Gastroesophageal sphincter (tissue), 4 donors: ENCODE measurements around the gene KBTBD12. TPM values are rescaled to one million over a fixed set of nuclear protein-coding genes. Genes with fewer than 3 reads are reported as not detected.

ENCODE experiments used
- ATAC-seq: fragments of 150-250 bp; one replicate; pipeline ENCODE4 v1.9.1; 2016; ENCODE audit warnings: mild to moderate bottlenecking, moderate library complexity
- H3K27ac ChIP-seq, 4 donors: fragments of 200-600 bp; sonication (generic) in 3 of 4; 1 replicate in 3 of 4; 2 replicates in 1 of 4; pipeline ENCODE4 v1.5.1; 2016 to 2019
- H3K27me3 ChIP-seq: fragments of 200-600 bp; sonication (generic); one replicate; pipeline ENCODE4 v1.5.1; 2019
- H3K36me3 ChIP-seq, 2 donors: fragments of 200-600 bp; sonication (generic); one replicate each; pipeline ENCODE4 v1.5.1; 2019; ENCODE audit warnings: control low read depth in 1 of 2
- H3K4me1 ChIP-seq, 3 donors: fragments of 200-600 bp; sonication (generic); 1 replicate in 2 of 3; 2 replicates in 1 of 3; pipeline ENCODE4 v1.5.1; 2016 to 2019; ENCODE audit warnings: control low read depth in 2 of 3
- H3K4me3 ChIP-seq, 2 donors: fragments of 200-600 bp; sonication (generic); one replicate each; pipeline ENCODE4 v1.5.1; 2019; ENCODE audit warnings: mild to moderate bottlenecking in 1 of 2, moderate library complexity in 1 of 2
- H3K9me3 ChIP-seq, 3 donors: fragments of 200-600 bp; sonication (generic); one replicate each; pipeline ENCODE4 v1.5.1; 2017 to 2019; ENCODE audit warnings: control low read depth in 2 of 3
- CTCF ChIP-seq, 4 experiments: fragments of 200-600 bp in 2 of 4; fragments of 450-650 bp in 2 of 4; sonication (generic) in 1 of 4; IDR thresholded peaks; one replicate each; pipeline ENCODE4 v1.5.1; 2017 to 2019; ENCODE audit warnings: antibody characterized with exemption in 4 of 4, mild to moderate bottlenecking in 2 of 4, moderate library complexity in 2 of 4
- EP300 ChIP-seq: sonication (generic); formaldehyde crosslinking; IDR thresholded peaks from one replicate; pipeline ENCODE4 v1.6.1; 2017; ENCODE audit warnings: antibody characterized with exemption, mild to moderate bottlenecking
- POLR2A ChIP-seq, 2 donors: fragments of 450-650 bp; IDR thresholded peaks; one replicate each; pipeline ENCODE4 v1.6.1; 2017; ENCODE audit warnings: antibody characterized with exemption in 2 of 2, mild to moderate bottlenecking in 2 of 2, moderate library complexity in 1 of 2
- POLR2AphosphoS5 ChIP-seq: sonication (generic); formaldehyde crosslinking; IDR thresholded peaks from one replicate; pipeline ENCODE4 v1.6.1; 2017; ENCODE audit warnings: antibody characterized with exemption
- whole genome bisulfite sequencing, 2 donors: methylation state at CpG; one replicate each; pipeline ENCODE4 v1.1.5; 2018; ENCODE audit warnings: low coverage in 1 of 2; 5-methylcytosine and 5-hydroxymethylcytosine counted together
- total RNA-seq, 4 donors: library from RNA; depleted of rRNA; stranded (reverse); fragments of >200 nt; gene quantifications; one replicate each; pipeline ENCODE4 v1.1.0, GENCODE V29; 2016

KBTBD12 gene
- total RNA-seq, 4 donors from 2014 or later: 2.2 to 11.2 (median 5.8) TPM

- WGBS, 2 donors: 64% methylated on average over 4 of the region's 11 CpGs; no CpG with 5 or more reads in 1 of the 2 donors
Observed at GRCh38 chr3:127986803-127987202, 71.8 kb downstream of the KBTBD12 start.

GRCh38 chr3:127987309-127987995, 72.4 kb downstream of the KBTBD12 start:
- no peak for ATAC-seq
- Histone ChIP-seq H3K9me3 (no peaks in the 10 kb centered on the region), H3K27ac (no peak overlapping the region), H3K4me1 (peaks cover 0 to 5% (median 0%) of the 10 kb centered on the region in 3 donors), H3K36me3 (peaks cover 0 to 16% of the 10 kb centered on the region in 2 donors), H3K4me3 (no peak overlapping the region), H3K27me3 (no peaks in the 10 kb centered on the region)
- TF ChIP-seq CTCF (IDR thresholded peaks at IDR 0.05): no peak
- TF ChIP-seq POLR2A (IDR thresholded peaks at IDR 0.05): no peak
- no peak for TF ChIP-seq POLR2AphosphoS5
- TF ChIP-seq EP300: no peak
- 65 to 81% methylated on average over 4 to 6 of the region's 7 CpGs for WGBS, 2 donors

More at GRCh38 chr3:127986803-127987202, 71.8 kb downstream of the KBTBD12 start:
- Histone ChIP-seq H3K27me3 (no peaks in the 10 kb centered on the region), H3K4me1 (peaks cover 0 to 5% (median 0%) of the 10 kb centered on the region in 3 donors), H3K27ac (no peak overlapping the region), H3K9me3 (no peaks in the 10 kb centered on the region), H3K4me3 (no peak overlapping the region), H3K36me3 (peaks cover 0 to 16% of the 10 kb centered on the region in 2 donors)
- ATAC-seq: no peak
- no peak for TF ChIP-seq POLR2AphosphoS5
- TF ChIP-seq POLR2A (IDR thresholded peaks at IDR 0.05): no peak
- TF ChIP-seq EP300: no peak
- no peak for TF ChIP-seq CTCF (IDR thresholded peaks at IDR 0.05)

- Histone ChIP-seq H3K4me1 (peaks cover 0 to 5% (median 0%) of the 10 kb centered on the region in 3 donors), H3K27ac (no peak overlapping the region), H3K27me3 (no peaks in the 10 kb centered on the region), H3K9me3 (no peaks in the 10 kb centered on the region), H3K4me3 (no peak overlapping the region), H3K36me3 (peaks cover 0 to 16% of the 10 kb centered on the region in 2 donors)
- no peak for TF ChIP-seq POLR2A (IDR thresholded peaks at IDR 0.05)
- TF ChIP-seq EP300: no peak
- TF ChIP-seq POLR2AphosphoS5: no peak
- TF ChIP-seq CTCF (IDR thresholded peaks at IDR 0.05): no peak
- 59 to 63% methylated on average over 6 to 9 of the region's 11 CpGs for WGBS, 2 donors
- no peak for ATAC-seq
Observed at GRCh38 chr3:127988770-127989557, 73.9 kb downstream of the KBTBD12 start.

- H3K27me3 ChIP-seq: no peaks in the 10 kb centered on the region
- no peak overlapping the region for H3K27ac ChIP-seq
- no peak for TF ChIP-seq POLR2A (IDR thresholded peaks at IDR 0.05)
- TF ChIP-seq POLR2AphosphoS5: no peak
- no peak for TF ChIP-seq CTCF (IDR thresholded peaks at IDR 0.05)
- H3K4me1 ChIP-seq: peaks cover 0 to 5% (median 0%) of the 10 kb centered on the region in 3 donors
- ATAC-seq: no peak
- no peaks in the 10 kb centered on the region for H3K9me3 ChIP-seq
- no peak overlapping the region for H3K4me3 ChIP-seq
- peaks cover 0 to 6% of the 10 kb centered on the region in 2 donors for H3K36me3 ChIP-seq
- WGBS, 2 donors: no CpG with 5 or more reads among the region's 17 CpGs
Observed at GRCh38 chr3:127990051-127990450, 75.0 kb downstream of the KBTBD12 start.
